ENCODE measurements around the gene PLA1A.
A peak's percentile ranks its signal among the peaks of the same experiment; 100 is the strongest.
"Not testable (repeated sequence)": the region's sequence is repeated elsewhere in the genome, so short reads cannot be mapped to it uniquely, and the experiment has no call there.

Gene PLA1A

DNA sequence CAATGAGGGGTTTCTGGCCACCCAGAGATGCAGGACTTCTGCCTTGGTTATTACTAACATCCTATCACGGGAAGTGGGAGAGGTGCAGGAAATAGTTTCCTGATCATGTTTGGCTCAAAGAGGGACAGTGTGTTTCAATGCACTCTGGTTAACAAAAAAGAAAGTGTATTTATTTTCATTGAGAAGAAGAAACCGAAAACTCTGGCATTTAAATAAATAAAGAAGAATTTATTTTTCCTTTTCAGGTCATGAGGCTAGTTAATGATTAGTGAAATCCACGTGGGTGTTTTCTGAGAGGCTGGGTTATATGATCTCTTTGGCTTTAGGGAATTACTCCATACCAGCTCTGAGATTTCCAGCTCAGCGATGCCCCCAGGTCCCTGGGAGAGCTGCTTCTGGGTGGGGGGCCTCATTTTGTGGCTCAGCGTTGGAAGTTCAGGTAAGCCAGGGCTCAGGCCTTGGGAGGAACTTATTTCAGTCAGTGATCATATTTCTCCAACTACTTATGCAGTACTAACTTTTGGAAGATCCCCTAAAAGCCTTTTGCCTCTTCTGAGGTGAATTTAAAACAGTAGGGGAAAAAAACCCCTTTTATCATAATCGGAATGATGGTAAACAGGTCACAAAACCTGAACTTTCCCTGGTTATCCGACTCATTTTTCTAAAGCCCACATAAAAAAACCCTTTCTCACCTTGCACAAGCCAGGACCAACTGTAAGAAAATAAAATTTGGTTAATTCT lies at the start of gene PLA1A:
Gene PLA1A (plus strand): TSS at position 338 of the 741 bp plus-strand sequence. CDS start 29 bp downstream, at position 367.
- no peak for DNase-seq (ENCODE audit: low read depth in 2 of 2)

DNA sequence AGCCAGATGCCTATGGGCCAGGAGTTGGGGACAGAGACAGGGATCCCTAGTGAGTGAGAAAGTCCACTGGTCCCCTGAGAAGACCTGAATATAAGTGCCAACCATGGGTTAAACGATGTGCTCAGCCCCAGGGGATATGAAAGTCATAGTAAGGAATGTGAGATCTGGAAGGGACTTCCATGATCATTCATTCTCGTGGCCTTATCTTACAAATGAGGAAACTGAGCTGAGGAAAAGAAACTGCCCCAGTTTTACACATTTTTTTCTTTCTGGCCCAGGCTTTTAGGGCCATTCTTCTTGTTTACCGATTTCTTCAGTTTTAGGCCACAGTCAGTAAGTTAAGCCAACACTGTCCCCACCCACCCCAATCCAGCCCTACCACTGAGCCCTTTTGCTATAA lies 49.3 kb upstream of the PLA1A start:
- no peak for DNase-seq (ENCODE audit: low read depth in 2 of 2)

DNA sequence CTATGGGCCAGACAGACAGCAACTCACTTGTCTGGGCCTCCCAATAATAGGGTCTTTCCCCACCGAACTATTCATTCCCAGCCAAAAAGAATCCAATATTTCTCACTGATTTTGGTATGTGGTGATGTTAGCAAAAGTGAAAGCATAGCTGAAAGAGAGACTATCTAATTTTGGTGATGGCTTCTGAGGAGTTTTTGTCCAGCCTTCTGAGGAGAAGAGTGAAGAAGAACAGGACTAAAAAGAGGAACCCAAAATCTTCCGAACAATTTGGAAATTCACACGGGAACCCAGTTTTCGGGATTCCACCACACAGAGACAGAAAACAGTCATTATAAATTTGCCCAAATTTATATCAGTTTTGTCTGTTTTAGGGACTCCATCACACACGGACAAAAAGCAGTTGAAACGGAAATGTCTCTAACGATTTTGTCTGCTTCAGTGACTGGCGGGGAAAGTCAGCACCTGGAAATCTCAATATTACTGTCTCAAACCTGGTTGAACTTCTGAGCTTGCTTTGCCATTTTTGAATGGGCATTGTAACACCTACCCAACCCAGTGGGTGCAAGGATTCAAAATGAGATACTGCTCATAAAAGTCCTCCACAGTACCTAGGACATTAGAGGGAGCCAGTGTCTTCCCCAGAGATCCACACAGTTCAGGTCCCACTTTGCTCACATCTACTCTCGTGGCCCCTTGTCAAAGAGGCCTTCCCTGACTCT lies 47.3 kb upstream of the PLA1A start:
- no peak for DNase-seq (ENCODE audit: low read depth in 2 of 2)

- DNase-seq (ENCODE audit: low read depth in 2 of 2) = no peak
These were observed 46.1 kb upstream of the PLA1A start for GRCh38 chr3:119551598-119551997.

DNA sequence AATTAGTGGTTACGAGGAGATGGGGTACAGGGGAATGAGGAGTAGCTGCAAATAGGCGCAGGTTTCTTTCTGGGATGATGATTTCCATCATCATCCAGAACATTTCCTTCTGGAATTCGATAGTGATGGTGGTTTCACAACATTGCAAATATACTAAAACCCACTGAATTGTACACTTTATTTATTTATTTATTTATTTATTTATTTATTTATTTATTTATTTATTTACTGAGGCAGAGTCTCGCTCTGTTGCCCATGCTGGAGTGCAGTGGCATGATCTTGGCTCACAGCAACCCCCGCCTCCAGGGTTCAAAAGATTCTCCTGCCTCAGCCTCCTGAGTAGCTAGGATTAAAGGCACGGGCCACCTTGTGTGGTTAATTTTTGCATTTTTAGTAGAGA lies 44.8 kb upstream of the PLA1A start:
- DNase-seq (ENCODE audit: low read depth in 2 of 2) = not testable (repeated sequence)

DNA sequence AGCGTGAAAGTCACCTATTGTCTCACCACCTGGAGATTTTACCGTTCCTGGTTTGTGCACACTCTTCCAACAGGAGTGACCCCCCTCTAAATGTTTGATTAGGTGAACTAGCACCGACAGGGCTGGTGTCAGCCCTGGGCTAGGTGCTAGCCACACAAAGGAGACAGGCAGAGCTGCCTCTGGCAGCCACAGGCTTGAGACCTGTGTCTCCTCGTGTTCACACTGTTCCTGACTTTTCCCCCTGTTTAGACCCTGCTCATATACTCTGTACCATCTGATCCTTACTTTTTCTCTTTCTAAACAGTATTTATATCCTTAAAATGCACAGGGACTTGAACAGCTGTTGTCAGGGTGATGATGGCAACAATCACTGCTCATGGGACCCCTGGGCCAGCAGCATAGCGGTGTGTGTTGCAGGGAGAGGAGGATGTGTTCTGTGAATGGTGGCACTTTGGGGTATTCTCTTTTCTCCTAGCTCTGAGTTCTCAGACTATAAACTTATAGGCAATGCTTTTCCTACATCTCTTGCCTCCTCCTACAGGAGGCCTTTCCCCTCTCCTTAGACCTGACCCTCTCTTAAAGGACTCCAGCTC lies 43.8 kb upstream of the PLA1A start:
- DNase-seq (ENCODE audit: low read depth in 2 of 2) = no peak

DNA sequence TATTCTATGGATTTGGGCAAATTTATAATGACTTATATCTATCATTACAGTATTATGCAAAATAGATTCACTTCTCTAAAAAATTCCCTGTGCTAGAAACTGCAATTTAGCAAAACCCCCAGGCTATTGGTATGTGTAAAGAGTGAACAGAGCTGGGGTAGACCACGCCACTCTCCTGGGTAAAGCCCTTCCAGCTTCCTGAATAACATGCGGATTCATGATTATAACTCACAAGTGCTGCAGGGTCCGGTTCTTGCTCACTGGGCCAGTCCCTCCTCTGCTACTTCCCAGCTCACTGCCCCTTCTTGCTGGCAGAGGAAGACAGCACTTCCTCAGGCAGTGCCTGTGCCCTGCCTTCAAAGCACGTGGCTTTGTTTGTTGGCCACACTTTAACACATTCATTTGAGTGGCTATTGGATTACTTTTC lies 42.4 kb upstream of the PLA1A start:
- no peak for DNase-seq (ENCODE audit: low read depth in 2 of 2)

- DNase-seq (ENCODE audit: low read depth in 2 of 2) = no peak
These were observed 41.8 kb upstream of the PLA1A start for GRCh38 chr3:119555929-119556328.

DNA sequence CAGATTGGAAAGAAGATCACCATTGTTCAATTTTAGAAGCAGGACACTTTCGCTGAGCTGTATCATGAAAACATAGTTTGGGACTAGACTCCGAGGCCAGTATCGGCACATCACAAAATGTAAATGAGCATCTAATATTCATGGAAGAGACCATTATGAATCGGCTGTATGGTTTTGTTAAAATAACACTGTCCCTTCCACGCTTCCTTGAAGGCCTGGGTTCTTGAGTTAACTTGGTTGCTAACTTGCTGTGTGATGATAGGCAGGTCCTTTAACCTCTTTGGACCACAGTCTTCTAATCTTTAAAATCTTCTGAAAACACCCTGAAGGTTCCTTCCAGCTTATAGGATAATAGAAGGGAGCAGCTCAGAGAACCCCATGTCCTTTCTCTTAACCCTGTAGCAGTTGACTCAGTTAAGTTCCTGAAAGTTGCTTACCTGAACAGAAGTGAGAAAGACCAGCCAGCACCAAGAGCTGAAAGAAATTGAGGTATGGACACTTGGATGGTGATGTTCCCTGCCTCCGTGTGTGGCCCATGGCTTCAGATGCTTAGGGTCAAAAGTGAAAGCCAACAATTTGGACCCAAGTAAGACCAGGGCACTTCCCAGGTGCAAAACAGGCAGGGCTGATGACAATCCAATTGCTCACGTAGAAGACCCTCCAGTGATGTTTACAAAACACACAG lies 40.4 kb upstream of the PLA1A start:
- DNase-seq (ENCODE audit: low read depth in 2 of 2) = no peak

GRCh38 chr3:119557877-119558269 lies 39.8 kb upstream of the PLA1A start:
- DNase-seq (ENCODE audit: low read depth in 2 of 2) = peak in 1 of 2 donors; percentile 17

DNA sequence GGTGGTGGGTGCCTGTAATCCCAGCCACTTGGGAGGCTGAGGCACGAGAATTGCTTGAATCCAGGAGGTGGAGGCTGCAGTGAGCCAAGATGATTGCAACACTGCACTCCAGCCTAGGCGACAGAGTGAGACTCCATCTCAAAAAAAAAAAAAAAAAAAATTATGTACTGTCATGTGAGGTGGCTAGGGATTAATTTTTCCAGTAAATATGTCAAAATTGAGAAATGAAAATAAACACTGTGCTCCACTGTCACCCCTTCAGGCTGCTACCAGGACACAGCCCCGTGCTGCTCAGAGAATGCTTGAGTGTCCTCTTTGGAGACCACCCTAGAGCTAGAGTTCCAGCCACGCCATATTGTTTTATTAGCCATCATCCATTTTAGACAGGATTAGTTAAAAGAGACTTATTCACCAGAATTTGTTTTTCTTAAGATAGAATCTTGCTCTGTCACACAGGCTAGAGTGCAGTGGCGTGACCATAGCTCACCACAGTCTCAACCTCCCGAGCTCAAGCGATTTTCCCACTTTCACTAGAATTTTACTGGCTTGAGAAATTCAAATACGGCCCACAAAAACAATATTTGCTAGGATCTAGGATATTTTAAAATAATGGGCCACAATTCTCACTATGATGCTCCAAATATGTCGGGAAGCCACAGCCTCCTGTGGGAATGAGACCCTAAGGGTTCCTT lies 38.9 kb upstream of the PLA1A start:
- DNase-seq (ENCODE audit: low read depth in 2 of 2) = no peak

- peak; percentile 33 to 38 for DNase-seq (ENCODE audit: low read depth in 2 of 2)
These were observed 38.2 kb upstream of the PLA1A start, which contains the start of gene CD80 for GRCh38 chr3:119559441-119559963. Gene CD80, minus strand, starts transcription at chr3:119559614. Its CDS starts 1,886 bp downstream, at chr3:119557728.

DNA sequence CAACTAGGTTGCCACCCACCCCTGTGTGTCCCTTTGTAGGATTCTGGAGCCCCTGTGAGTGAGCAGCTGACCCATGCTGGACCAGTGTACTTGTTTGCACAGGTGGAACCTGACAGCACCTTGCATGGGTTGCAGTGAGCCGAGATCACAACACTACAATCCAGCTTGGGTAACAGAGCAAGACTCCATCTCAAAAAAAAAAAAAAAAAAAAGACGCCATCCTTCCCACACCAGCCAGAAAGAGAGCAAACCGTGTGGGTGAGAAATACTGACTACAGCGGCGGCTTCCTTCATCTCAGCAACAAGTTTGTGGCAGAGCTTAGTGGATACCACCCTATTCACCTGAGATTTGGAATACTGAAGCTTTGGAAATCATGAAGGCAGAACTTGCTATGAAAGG lies 37.5 kb upstream of the PLA1A start:
- DNase-seq (ENCODE audit: low read depth in 2 of 2) = no peak

GRCh38 chr3:119562307-119562961 lies 35.3 kb upstream of the PLA1A start:
- DNase-seq (ENCODE audit: low read depth in 2 of 2) = peak in 1 of 2 donors; percentile 2

- DNase-seq (ENCODE audit: low read depth in 2 of 2) = not testable (repeated sequence)
These were observed 34.4 kb upstream of the PLA1A start for GRCh38 chr3:119563334-119563733.

GRCh38 chr3:119569156-119569555 lies 28.5 kb upstream of the PLA1A start:
- no peak for DNase-seq (ENCODE audit: low read depth in 2 of 2)

GRCh38 chr3:119570229-119570628 lies 27.5 kb upstream of the PLA1A start:
- DNase-seq (ENCODE audit: low read depth in 2 of 2) = no peak

DNA sequence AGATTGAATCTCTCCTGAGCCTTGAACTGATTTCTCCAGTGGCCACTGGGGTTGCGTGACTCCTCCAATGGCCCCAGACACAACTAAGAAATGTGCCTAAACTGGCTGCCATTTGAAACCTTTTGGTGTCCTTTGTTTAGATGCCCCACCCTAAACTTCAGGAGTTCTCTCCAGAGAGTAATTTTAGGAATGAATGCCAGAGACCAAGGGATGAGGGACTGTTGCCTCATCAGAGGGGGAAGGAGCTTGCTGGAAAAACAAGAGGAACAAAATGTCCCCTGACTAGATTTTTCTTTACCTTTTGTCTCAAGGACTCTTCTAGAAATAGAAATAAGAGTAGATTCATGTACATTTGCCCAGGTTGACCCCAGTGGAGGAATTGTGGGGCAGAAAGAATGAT lies 26.5 kb upstream of the PLA1A start:
- no peak for DNase-seq (ENCODE audit: low read depth in 2 of 2)

- no peak for DNase-seq (ENCODE audit: low read depth in 2 of 2)
These were observed 26.0 kb upstream of the PLA1A start for GRCh38 chr3:119571688-119572087.

DNA sequence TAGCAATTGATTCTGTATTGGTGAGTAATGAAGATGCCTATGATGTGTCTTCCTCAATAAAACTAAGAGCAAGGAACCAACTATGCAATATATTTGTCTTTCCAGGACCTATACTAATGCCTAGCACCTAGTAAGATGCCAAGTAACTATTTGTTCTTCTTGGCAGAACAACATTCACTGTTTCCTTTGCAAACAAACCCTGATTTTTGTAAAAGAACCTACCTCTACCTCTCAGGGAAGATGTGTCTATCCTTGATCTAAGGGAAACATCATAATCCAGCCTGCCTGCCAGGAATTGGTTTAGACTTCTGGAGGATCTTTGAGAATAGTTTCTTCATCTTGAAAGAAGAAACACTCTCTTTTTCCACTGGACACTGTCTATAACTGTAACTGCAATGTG lies 22.2 kb upstream of the PLA1A start:
- no peak for DNase-seq (ENCODE audit: low read depth in 2 of 2)
